ENCODE measurements around the gene MUC2. TPM values are rescaled to one million over a fixed set of nuclear protein-coding genes. Genes with fewer than 3 reads are reported as not detected.

MUC2 gene
- total and polyA plus RNA-seq, 2 of the 4 experiments (the other 2 are of a cell fraction), result not detected

GRCh38 chr11:1109101-1109917, 34.6 kb downstream of the MUC2 start:
- H3K4ac ChIP-seq (ENCODE audit: low read depth, low read length), result no peak overlapping the region
- H2BK5ac ChIP-seq (ENCODE audit: low read depth, low read length, poor library complexity, severe bottlenecking), result no peak overlapping the region
- H4K20me1 ChIP-seq (ENCODE audit: insufficient read depth, low read length), result no peaks in the 10 kb centered on the region
- H4K5ac ChIP-seq (ENCODE audit: low read depth, low read length), result no peak overlapping the region
- H4K91ac ChIP-seq (ENCODE audit: insufficient read depth, low read depth, low read length), result no peak overlapping the region
- TF ChIP-seq RFX5 (IDR thresholded peaks at IDR 0.05; ENCODE audit: low read depth, low read length), result no peak
- no peak overlapping the region for H3K27ac ChIP-seq (ENCODE audit: insufficient read depth, low read length)
- WGBS, 2 experiments (ENCODE audit: extremely low coverage in 2 of 2, insufficient read length in 1 of 2), result 40% methylated on average over 2 of the region's 28 CpGs; no CpG with 5 or more reads in 1 of the 2 experiments
- no peaks in the 10 kb centered on the region for H3K9me3 ChIP-seq (ENCODE audit: control insufficient read depth, insufficient read depth, low read length)
- no peak overlapping the region for H4K8ac ChIP-seq (ENCODE audit: low read depth in 2 of 2, low read length in 2 of 2)
- H3K4me3 ChIP-seq (ENCODE audit: insufficient read depth, low read depth, low read length), result no peak overlapping the region
- H3K4me2 ChIP-seq (ENCODE audit: low read depth, low read length), result no peak overlapping the region
- intact Hi-C loops (cut with micrococcal nuclease) (no loop called here), in situ Hi-C loops (cut with MboI; ENCODE audit: low sequenced_read_pairs) (no loop called here), dilution Hi-C loops (cut with HindIII; ENCODE audit: low sequenced_read_pairs, unreplicated experiment) (no loop called here)
- H3K79me1 ChIP-seq (ENCODE audit: low read depth in 1 of 2, low read length in 2 of 2), result no peaks in the 10 kb centered on the region
- H2AFZ ChIP-seq (replicated peaks; ENCODE audit: low read length, poor library complexity), result no peak overlapping the region
- no peak for ATAC-seq (ENCODE audit: low read depth)
- BruUV-seq (replicated peaks), result no TSS peak
- POLR2A ChIA-PET (ENCODE audit: unreplicated experiment), result no interaction called here
- H3K56ac ChIP-seq (ENCODE audit: extremely low read depth, insufficient read depth, low read length), result no peak overlapping the region
- H3K4me1 ChIP-seq (ENCODE audit: control insufficient read depth, insufficient read depth, low read length), result no peaks in the 10 kb centered on the region
- H2AK9ac ChIP-seq (replicated peaks; ENCODE audit: low read depth, low read length, poor library complexity), result no peak overlapping the region
- no peak overlapping the region for H3K18ac ChIP-seq (ENCODE audit: low read depth, low read length)
- H2BK20ac ChIP-seq (ENCODE audit: low read depth, low read length), result no peak overlapping the region
- H2BK15ac ChIP-seq (ENCODE audit: low read depth, low read length), result no peak overlapping the region
- DNase-seq, result no peak
- H3K9me1 ChIP-seq (ENCODE audit: insufficient read depth, low read length), result no peaks in the 10 kb centered on the region
- no peak overlapping the region for H3K14ac ChIP-seq (replicated peaks; ENCODE audit: low read depth, low read length)
- no peak overlapping the region for H2AK5ac ChIP-seq (ENCODE audit: low read depth, low read length)
- no peaks in the 10 kb centered on the region for H3K36me3 ChIP-seq (ENCODE audit: control insufficient read depth, insufficient read depth, low read length)
- H2BK120ac ChIP-seq (ENCODE audit: low read depth, low read length), result no peak overlapping the region
- CTCF ChIA-PET, result no interaction called here
- peaks cover 18% of the 10 kb centered on the region; the same call in 1 of the 2 replicates for H3K27me3 ChIP-seq (ENCODE audit: control insufficient read depth, insufficient read depth, low read length)
- no peak overlapping the region for H3K23ac ChIP-seq (ENCODE audit: low read depth, low read length)
- H3K9ac ChIP-seq (ENCODE audit: low read depth, low read length), result no peak overlapping the region

Data from IMR-90 (cell line).